CD14-positive monocyte (primary cell): ENCODE data around the gene DBNDD1. TPM values are rescaled to one million over a fixed set of nuclear protein-coding genes. Genes with fewer than 3 reads are reported as not detected.

Experiments
- DNase-seq, 3 donors: peaks; one replicate each; pipeline ENCODE4 v3.0.0-alpha.2; 2011 to 2022
- H2AFZ ChIP-seq: 2 replicates; pipeline ENCODE4 v1.6.0; 2012; ENCODE audit warnings: mild to moderate bottlenecking, low read depth, low read length, inconsistent platforms; ENCODE audit not compliant: insufficient read depth, poor library complexity, severe bottlenecking
- H3K27ac ChIP-seq, 2 donors: 1 replicate in 1 of 2; 2 replicates in 1 of 2; pipeline ENCODE4 v1.5.1; 2012 to 2013; ENCODE audit warnings: low read length in 2 of 2, control low read depth in 1 of 2, inconsistent platforms in 1 of 2, low read depth in 1 of 2, mild to moderate bottlenecking in 1 of 2
- H3K27me3 ChIP-seq, 2 donors: one replicate each; pipeline versions ENCODE4 v1.6.0 to v1.6.1; 2011 to 2013; ENCODE audit warnings: low read length in 2 of 2; ENCODE audit not compliant: control insufficient read depth in 2 of 2, insufficient read depth in 2 of 2
- H3K36me3 ChIP-seq, 2 donors: replicated peaks in 1 of 2; 1 replicate in 1 of 2; 2 replicates in 1 of 2; pipeline versions ENCODE4 v1.5.1 to v1.6.1; 2012 to 2013; ENCODE audit warnings: low read length in 2 of 2, control low read depth in 1 of 2, inconsistent platforms in 1 of 2, mild to moderate bottlenecking in 1 of 2; ENCODE audit not compliant: insufficient read depth in 2 of 2, control insufficient read depth in 1 of 2
- H3K4me1 ChIP-seq, 2 donors: 1 replicate in 1 of 2; 2 replicates in 1 of 2; pipeline versions ENCODE4 v1.5.1 to v1.6.1; 2012 to 2013; ENCODE audit warnings: low read length in 2 of 2, control low read depth in 1 of 2, inconsistent platforms in 1 of 2, mild to moderate bottlenecking in 1 of 2, moderate library complexity in 1 of 2; ENCODE audit not compliant: insufficient read depth in 2 of 2, control insufficient read depth in 1 of 2
- H3K4me2 ChIP-seq: replicated peaks from 2 replicates; pipeline ENCODE3; 2012; ENCODE audit warnings: low read length, moderate library complexity, mild to moderate bottlenecking; ENCODE audit not compliant: poor library complexity, severe bottlenecking; ENCODE audit errors: extremely low read depth
- H3K4me3 ChIP-seq, 3 experiments: fragments of 200-600 bp in 1 of 3; sonication (generic) in 1 of 3; replicated peaks in 1 of 3; 1 replicate in 2 of 3; 2 replicates in 1 of 3; pipeline ENCODE4 v1.5.1; 2011 to 2013; ENCODE audit warnings: low read length in 3 of 3, mild to moderate bottlenecking in 3 of 3, control low read depth in 2 of 3, low read depth in 2 of 3, inconsistent platforms in 1 of 3, moderate library complexity in 1 of 3
- H3K79me2 ChIP-seq: 2 replicates; pipeline ENCODE4 v1.6.0; 2012; ENCODE audit warnings: mild to moderate bottlenecking, control low read depth, inconsistent platforms, low read length, moderate library complexity; ENCODE audit not compliant: insufficient read depth
- H3K9ac ChIP-seq: 2 replicates; pipeline ENCODE4 v1.6.0; 2017; ENCODE audit warnings: low read length, mild to moderate bottlenecking; ENCODE audit not compliant: insufficient read depth, poor library complexity, severe bottlenecking
- H3K9me3 ChIP-seq, 2 donors: replicated peaks in 1 of 2; 1 replicate in 1 of 2; 2 replicates in 1 of 2; pipeline versions ENCODE4 v1.5.1 to v1.6.1; 2012 to 2013; ENCODE audit warnings: low read length in 2 of 2, control low read depth in 1 of 2; ENCODE audit not compliant: control insufficient read depth in 1 of 2, insufficient read depth in 1 of 2
- H4K20me1 ChIP-seq: 2 replicates; pipeline ENCODE4 v1.6.0; 2012; ENCODE audit warnings: mild to moderate bottlenecking, low read length, control low read depth, moderate library complexity; ENCODE audit not compliant: insufficient read depth
- H3K27ac Mint-ChIP-seq, 7 donors: one replicate each; pipeline ENCODE4 v1.8.0; 2020; ENCODE audit warnings: mild to moderate bottlenecking in 7 of 7, mixed read lengths in 7 of 7, moderate library complexity in 6 of 7, inconsistent platforms in 2 of 7
- H3K27me3 Mint-ChIP-seq, 3 donors: one replicate each; pipeline ENCODE4 v1.8.0; 2021 to 2022; ENCODE audit warnings: low read depth in 3 of 3, mild to moderate bottlenecking in 3 of 3, mixed read lengths in 3 of 3, moderate library complexity in 3 of 3, inconsistent platforms in 1 of 3
- H3K36me3 Mint-ChIP-seq, 2 donors: one replicate each; pipeline ENCODE4 v1.8.0; 2020; ENCODE audit warnings: mixed read lengths in 2 of 2, inconsistent platforms in 1 of 2, mild to moderate bottlenecking in 1 of 2
- H3K4me1 Mint-ChIP-seq: one replicate; pipeline ENCODE4 v1.8.0; 2020; ENCODE audit warnings: mild to moderate bottlenecking, mixed read lengths
- H3K4me3 Mint-ChIP-seq, 2 donors: one replicate each; pipeline ENCODE4 v1.8.0; 2020; ENCODE audit warnings: mild to moderate bottlenecking in 2 of 2, mixed read lengths in 2 of 2, moderate library complexity in 1 of 2
- H3K9me3 Mint-ChIP-seq, 7 donors: one replicate each; pipeline ENCODE4 v1.8.0; 2020 to 2022; ENCODE audit warnings: mixed read lengths in 7 of 7, mild to moderate bottlenecking in 6 of 7, moderate library complexity in 6 of 7, inconsistent platforms in 2 of 7
- whole genome bisulfite sequencing: methylation state at CpG from one replicate; pipeline ENCODE4 v1.1.5; 2013; ENCODE audit warnings: missing lambda C conversion rate; ENCODE audit not compliant: insufficient coverage; 5-methylcytosine and 5-hydroxymethylcytosine counted together
- intact Hi-C, 2 donors: fragments of 100-400 bp; cut with micrococcal nuclease; formaldehyde crosslinking; loops; one replicate each; pipeline versions ENCODE4 v1.15.0 to v1.15.1; 2023
- polyA plus RNA-seq, 3 donors: library from polyadenylated mRNA; depleted of rRNA in 1 of 3; unstranded in 2 of 3; stranded (reverse) in 1 of 3; fragments of 300-500 nt in 2 of 3; fragments of >200 nt in 1 of 3; fragmentation: Illumina TruSeq in 2 of 3; gene quantifications; 1 replicate in 2 of 3; 2 replicates in 1 of 3; pipeline ENCODE4 v1.2.3, GENCODE V29; 2012 to 2021
- TF ChIP-seq, protein P1 (sequence below): fragments of 200-600 bp; IDR thresholded peaks from one replicate; pipeline ENCODE4 v1.8.0; 2022; ENCODE audit warnings: antibody characterized with exemption, mild to moderate bottlenecking

The DBNDD1 gene
- polyA plus RNA-seq, 3 donors, result 0.07 TPM; not detected in 2

- Mint-ChIP-seq H3K4me1 (peaks cover 16% of the 10 kb centered on the region), H3K36me3 (peaks cover 11 to 12% of the 10 kb centered on the region in 2 donors), H3K27me3 (peaks cover 0 to 10% (median 5%) of the 10 kb centered on the region in 3 donors), H3K27ac (no peak overlapping the region), H3K4me3 (no peak overlapping the region), H3K9me3 (peaks cover 0 to 5% (median 0%) of the 10 kb centered on the region in 7 donors)
- Histone ChIP-seq H3K4me1 (peaks cover 0 to 7% of the 10 kb centered on the region in 2 donors), H3K9me3 (no peaks in the 10 kb centered on the region), H2AFZ (no peak overlapping the region), H3K9ac (no peak overlapping the region), H3K36me3 (peaks cover 0 to 5% of the 10 kb centered on the region in 2 donors), H3K27me3 (no peaks in the 10 kb centered on the region), H3K4me2 (no peak overlapping the region), H3K79me2 (no peaks in the 10 kb centered on the region), H3K27ac (no peak overlapping the region), H3K4me3 (no peak overlapping the region), H4K20me1 (no peaks in the 10 kb centered on the region)
- WGBS, result 97% methylated on average over 10 of the region's 12 CpGs
- intact Hi-C loops, result no loop called here
- no peak for DNase-seq
- TF ChIP-seq, protein P1, sequence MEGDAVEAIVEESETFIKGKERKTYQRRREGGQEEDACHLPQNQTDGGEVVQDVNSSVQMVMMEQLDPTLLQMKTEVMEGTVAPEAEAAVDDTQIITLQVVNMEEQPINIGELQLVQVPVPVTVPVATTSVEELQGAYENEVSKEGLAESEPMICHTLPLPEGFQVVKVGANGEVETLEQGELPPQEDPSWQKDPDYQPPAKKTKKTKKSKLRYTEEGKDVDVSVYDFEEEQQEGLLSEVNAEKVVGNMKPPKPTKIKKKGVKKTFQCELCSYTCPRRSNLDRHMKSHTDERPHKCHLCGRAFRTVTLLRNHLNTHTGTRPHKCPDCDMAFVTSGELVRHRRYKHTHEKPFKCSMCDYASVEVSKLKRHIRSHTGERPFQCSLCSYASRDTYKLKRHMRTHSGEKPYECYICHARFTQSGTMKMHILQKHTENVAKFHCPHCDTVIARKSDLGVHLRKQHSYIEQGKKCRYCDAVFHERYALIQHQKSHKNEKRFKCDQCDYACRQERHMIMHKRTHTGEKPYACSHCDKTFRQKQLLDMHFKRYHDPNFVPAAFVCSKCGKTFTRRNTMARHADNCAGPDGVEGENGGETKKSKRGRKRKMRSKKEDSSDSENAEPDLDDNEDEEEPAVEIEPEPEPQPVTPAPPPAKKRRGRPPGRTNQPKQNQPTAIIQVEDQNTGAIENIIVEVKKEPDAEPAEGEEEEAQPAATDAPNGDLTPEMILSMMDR, result no peak
These were observed 18.0 kb upstream of the DBNDD1 start for GRCh38 chr16:90037276-90037675.

DNA sequence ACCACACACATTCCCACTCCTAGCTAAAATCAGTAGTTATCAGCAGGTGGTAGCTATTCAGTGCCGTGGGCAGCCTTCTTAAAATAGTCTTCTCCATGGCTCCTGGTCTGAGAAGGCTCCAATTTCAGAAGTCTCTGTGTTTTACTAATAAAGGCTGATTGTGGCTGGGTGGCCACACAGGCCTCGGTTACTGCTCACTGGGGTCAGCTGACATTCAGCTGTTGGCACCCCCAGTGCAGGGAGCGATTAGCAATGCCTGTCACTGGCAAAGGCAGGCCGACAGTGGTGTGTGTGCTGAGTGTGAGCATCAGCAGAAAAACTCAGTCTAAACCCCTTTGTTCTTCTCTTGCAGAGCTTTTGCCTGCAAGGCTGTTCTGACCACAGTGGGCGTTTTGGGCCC lies 16.6 kb upstream of the DBNDD1 start:
- Histone ChIP-seq H3K27me3 (no peaks in the 10 kb centered on the region), H3K4me2 (no peak overlapping the region), H3K9ac (no peak overlapping the region), H4K20me1 (no peaks in the 10 kb centered on the region), H3K4me1 (peaks cover 0 to 7% of the 10 kb centered on the region in 2 donors), H3K4me3 (no peak overlapping the region), H3K79me2 (no peaks in the 10 kb centered on the region), H3K27ac (no peak overlapping the region), H3K36me3 (peaks cover 0 to 5% of the 10 kb centered on the region in 2 donors), H3K9me3 (no peaks in the 10 kb centered on the region), H2AFZ (no peak overlapping the region)
- no peak overlapping the region for H3K4me3 Mint-ChIP-seq
- WGBS, result 85% methylated on average over 4 of the region's 5 CpGs
- no peak for DNase-seq
- intact Hi-C loops, result no loop called here
- peaks cover 12 to 14% of the 10 kb centered on the region in 2 donors for H3K36me3 Mint-ChIP-seq
- H3K4me1 Mint-ChIP-seq, result peaks cover 16% of the 10 kb centered on the region
- TF ChIP-seq, protein P1, result no peak
- peaks cover 0 to 19% (median 11%) of the 10 kb centered on the region in 3 donors for H3K27me3 Mint-ChIP-seq
- no peak overlapping the region for H3K27ac Mint-ChIP-seq
- peaks cover 0 to 9% (median 2%) of the 10 kb centered on the region in 7 donors for H3K9me3 Mint-ChIP-seq
